Epithelial cell of proximal tubule (primary cell): ENCODE measurements around the gene MRPL53. TPM values are rescaled to one million over a fixed set of nuclear protein-coding genes. Genes with fewer than 3 reads are reported as not detected.

ENCODE experiments used
- DNase-seq: peaks from one replicate; pipeline ENCODE4 v3.0.0-alpha.2; 2011; ENCODE audit warnings: low read depth
- H3K4me3 ChIP-seq: 2 replicates; pipeline ENCODE4 v1.5.1; 2011; ENCODE audit warnings: low read depth, mild to moderate bottlenecking, low read length
- CTCF ChIP-seq: conservative IDR thresholded peaks from 2 replicates; pipeline ENCODE4 v1.5.1; 2012; ENCODE audit warnings: low read depth, mild to moderate bottlenecking, low read length
- total RNA-seq: library from RNA; depleted of rRNA; stranded (reverse); fragments of >200 nt; gene quantifications from 2 replicates; pipeline ENCODE4 v1.2.3, GENCODE V29; 2015

MRPL53 gene
- total RNA-seq, 1 donor from 2014 or later = 34.2 TPM

- TF ChIP-seq CTCF = no peak
- DNase-seq = no peak
- H3K4me3 ChIP-seq = peak overlapping the region; percentile 72
Measured at GRCh38 chr2:74440378-74441169, 31.9 kb downstream of the MRPL53 start.

DNA sequence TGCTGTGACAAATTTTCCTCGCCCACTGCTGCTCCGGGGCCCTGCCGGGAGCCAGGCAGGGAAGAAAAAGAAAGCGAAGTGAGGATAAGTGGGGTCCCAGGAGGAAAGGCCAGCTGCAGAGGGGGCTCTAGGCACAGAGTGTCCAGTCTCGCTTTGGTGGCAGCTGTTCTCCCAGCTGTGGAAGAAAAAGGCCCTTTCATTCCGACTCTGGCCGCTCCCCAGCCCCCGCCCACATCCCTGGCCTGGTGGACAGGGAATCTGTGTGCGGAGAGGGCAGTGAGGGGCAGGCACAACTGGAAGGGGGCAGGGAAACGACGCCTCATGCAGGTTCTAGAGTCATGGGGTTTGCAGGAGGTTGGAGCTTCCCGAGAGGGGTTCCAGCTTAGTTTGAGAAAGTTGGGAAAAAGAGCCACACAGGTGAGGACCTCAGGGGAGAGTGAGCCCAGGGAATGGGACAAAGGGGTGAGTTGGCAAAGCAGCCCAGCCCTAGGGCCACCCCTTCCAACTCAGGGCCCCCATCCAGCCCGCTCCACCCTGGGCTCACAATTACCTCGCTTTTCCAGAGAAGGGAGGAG, 32.6 kb downstream of the MRPL53 start:
- no peak for DNase-seq
- no peak for TF ChIP-seq CTCF
- peak overlapping the region; percentile 72 for H3K4me3 ChIP-seq

DNA sequence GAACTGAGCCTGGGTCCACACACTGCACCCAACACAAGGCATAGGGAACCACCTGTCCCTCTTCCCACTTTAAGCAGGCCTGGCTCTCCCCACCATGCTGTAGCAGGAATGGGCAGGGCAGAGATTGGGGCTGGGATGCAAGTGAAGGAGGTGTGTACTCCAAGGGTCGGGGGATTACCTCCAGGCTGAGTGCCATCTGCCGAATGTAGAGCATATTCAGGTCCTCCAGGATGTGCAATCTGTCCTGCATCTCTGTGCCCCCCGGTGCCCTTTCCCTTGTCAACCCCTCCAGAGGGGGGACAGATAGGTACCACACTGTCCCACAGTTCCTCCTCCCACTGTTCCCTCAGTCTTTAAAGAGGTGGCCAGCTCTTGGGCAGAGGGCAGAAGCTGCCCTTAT, 33.1 kb downstream of the MRPL53 start:
- H3K4me3 ChIP-seq = peak overlapping the region; percentile 72
- no peak for DNase-seq
- no peak for TF ChIP-seq CTCF

- no peak for TF ChIP-seq CTCF
- H3K4me3 ChIP-seq = no peak overlapping the region
- DNase-seq = no peak
Measured at GRCh38 chr2:74438248-74438647, 34.2 kb downstream of the MRPL53 start.

DNA sequence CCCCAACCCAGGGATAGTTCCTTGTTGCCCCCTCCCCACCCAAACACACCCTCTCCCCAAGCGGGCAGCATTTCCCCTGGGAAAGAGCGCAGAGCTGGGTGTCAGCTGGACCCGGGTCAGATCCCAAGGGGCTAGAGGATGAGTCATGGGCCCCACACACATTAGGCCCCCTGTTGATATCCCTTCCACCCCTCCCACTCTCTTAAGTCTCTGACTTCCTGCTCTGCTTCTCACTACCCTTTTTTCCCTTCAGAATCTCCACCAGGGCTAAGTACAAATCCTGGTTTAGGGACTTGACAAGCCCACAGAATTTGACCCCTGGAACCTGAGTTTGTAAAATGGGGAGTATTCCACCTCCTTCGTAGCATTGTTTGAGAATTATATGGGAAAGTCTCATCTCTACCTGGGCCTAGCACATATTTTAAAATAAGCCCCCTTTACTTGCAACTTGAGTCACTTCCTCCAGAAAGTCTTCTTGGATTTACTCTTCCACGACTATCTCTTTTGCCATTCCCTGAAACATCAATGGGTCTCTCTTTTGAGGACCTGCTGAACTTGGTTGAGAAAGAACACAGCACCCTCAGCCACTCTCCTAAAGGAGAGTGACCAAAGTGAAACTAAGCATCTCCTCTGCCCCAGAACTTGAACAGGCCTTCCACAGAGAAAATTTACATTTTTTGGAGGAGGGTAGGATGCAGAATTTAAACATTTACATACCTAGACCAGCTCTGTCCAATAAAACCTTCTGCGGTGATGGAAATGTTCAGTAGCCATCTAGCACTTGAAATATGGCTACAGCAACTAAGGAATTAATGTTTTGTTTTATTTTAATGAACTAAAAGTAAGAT, 35.4 kb downstream of the MRPL53 start:
- TF ChIP-seq CTCF = no peak
- no peak for DNase-seq
- no peak overlapping the region for H3K4me3 ChIP-seq

DNA sequence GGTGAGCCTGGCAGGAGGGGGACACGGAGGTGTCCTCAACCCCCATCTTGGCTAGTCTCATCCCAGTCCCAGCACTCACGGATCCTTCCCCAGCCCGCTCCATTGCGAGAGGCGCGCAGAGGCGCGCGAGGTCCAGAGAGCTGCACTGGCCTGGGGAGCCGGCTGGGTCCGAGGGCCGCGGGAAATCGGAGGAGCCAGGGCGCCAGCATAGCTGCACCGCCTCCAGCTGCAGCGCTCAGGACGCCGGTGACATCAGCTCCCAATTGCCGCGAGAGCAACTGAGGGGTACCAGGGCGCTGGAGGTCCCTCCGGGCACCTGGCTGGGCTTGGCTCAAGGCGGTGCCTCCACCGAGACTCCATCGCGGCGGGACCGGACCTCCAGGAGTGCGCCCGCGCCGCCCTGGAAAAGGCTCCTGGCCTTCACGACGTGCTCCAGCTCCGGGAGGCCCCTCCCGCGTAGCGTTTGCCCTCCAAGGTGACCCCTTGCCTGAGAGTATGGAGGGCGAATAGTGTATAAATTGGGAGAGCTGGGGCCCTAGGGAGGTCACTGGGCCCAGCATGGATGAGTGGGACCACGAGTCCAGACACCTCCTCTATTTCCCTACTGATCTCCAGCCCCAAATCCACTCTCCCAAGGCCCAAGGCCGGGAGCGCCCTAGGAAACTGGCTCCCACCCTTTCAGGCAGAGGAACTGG, 36.2 kb downstream of the MRPL53 start:
- no peak for TF ChIP-seq CTCF
- DNase-seq = no peak
- no peak overlapping the region for H3K4me3 ChIP-seq
